ENCODE data around the gene CDRT4. TPM values are rescaled to one million over a fixed set of nuclear protein-coding genes. Genes with fewer than 3 reads are reported as not detected.
"Not testable (repeated sequence)": the region's sequence is repeated elsewhere in the genome, so short reads cannot be mapped to it uniquely, and the experiment has no call there.

Gene CDRT4
- total RNA-seq, 2 experiments from 2014 or later = 6.1 to 6.2 TPM

- H3K4me3 Mint-ChIP-seq; ATAC-seq; H3K4me1 Mint-ChIP-seq (ENCODE audit: low read depth); CTCF ChIA-PET; POLR2A ChIA-PET; H3K27ac Mint-ChIP-seq; H3K9me3 Mint-ChIP-seq (ENCODE audit: insufficient read depth); H3K27me3 Mint-ChIP-seq (ENCODE audit: low read depth); DNase-seq: not testable (repeated sequence)
- H3K36me3 Mint-ChIP-seq (ENCODE audit: low read depth) = peaks cover 31% of the 10 kb centered on the region
These were observed 38.3 kb upstream of the CDRT4 start for GRCh38 chr17:15505708-15506107.

- H3K9me3 Mint-ChIP-seq (ENCODE audit: insufficient read depth) = no peaks in the 10 kb centered on the region
- POLR2A ChIA-PET = no interaction called here
- H3K4me3 Mint-ChIP-seq = no peak overlapping the region
- DNase-seq (no peak), ATAC-seq (no peak)
- no peaks in the 10 kb centered on the region for H3K27me3 Mint-ChIP-seq (ENCODE audit: low read depth)
- CTCF ChIA-PET = interaction anchor here (1.2 to 3.5 kb wide), 14 partner anchors 9 to 267 kb away, joined by 3 to 33 read pairs (median 5); no protein-coding TSS in a partner anchor
- no peak overlapping the region for H3K27ac Mint-ChIP-seq
- peaks cover 9% of the 10 kb centered on the region for H3K4me1 Mint-ChIP-seq (ENCODE audit: low read depth)
- peaks cover 29% of the 10 kb centered on the region for H3K36me3 Mint-ChIP-seq (ENCODE audit: low read depth)
These were observed 36.3 kb upstream of the CDRT4 start for GRCh38 chr17:15503731-15504130.

GRCh38 chr17:15502369-15503112 lies 35.1 kb upstream of the CDRT4 start:
- H3K4me3 Mint-ChIP-seq = no peak overlapping the region

GRCh38 chr17:15501793-15502192 lies 34.4 kb upstream of the CDRT4 start:
- ATAC-seq = no peak
- ChIA-PET CTCF (interaction anchor here (0.7 to 3.5 kb wide), 5 partner anchors 13 to 245 kb away, joined by 3 to 20 read pairs (median 6); no protein-coding TSS in a partner anchor), POLR2A (no interaction called here)
- Mint-ChIP-seq H3K4me1 (ENCODE audit: low read depth) (peaks cover 9% of the 10 kb centered on the region), H3K4me3 (no peak overlapping the region), H3K27me3 (ENCODE audit: low read depth) (no peaks in the 10 kb centered on the region), H3K27ac (no peak overlapping the region), H3K9me3 (ENCODE audit: insufficient read depth) (no peaks in the 10 kb centered on the region), H3K36me3 (ENCODE audit: low read depth) (peaks cover 36% of the 10 kb centered on the region)
- DNase-seq = no peak

More at GRCh38 chr17:15502369-15503112, 35.1 kb upstream of the CDRT4 start:
- Mint-ChIP-seq H3K36me3 (ENCODE audit: low read depth) (peaks cover 33% of the 10 kb centered on the region), H3K27me3 (ENCODE audit: low read depth) (no peaks in the 10 kb centered on the region), H3K9me3 (ENCODE audit: insufficient read depth) (no peaks in the 10 kb centered on the region), H3K27ac (no peak overlapping the region), H3K4me1 (ENCODE audit: low read depth) (peaks cover 9% of the 10 kb centered on the region)
- DNase-seq (peak; percentile 79), ATAC-seq (peak; percentile 91)
- POLR2A ChIA-PET = no interaction called here
- CTCF ChIA-PET = interaction anchor here (0.6 to 3.5 kb wide), 30 partner anchors 8 to 1202 kb away, joined by 3 to 33 read pairs (median 3); partner anchors contain the start of gene HS3ST3B1

- no peak for ATAC-seq
- no peaks in the 10 kb centered on the region for H3K27me3 Mint-ChIP-seq (ENCODE audit: low read depth)
- no peak overlapping the region for H3K4me3 Mint-ChIP-seq
- no peaks in the 10 kb centered on the region for H3K9me3 Mint-ChIP-seq (ENCODE audit: insufficient read depth)
- H3K27ac Mint-ChIP-seq = no peak overlapping the region
- ChIA-PET CTCF (interaction anchor here (0.7 to 3.5 kb wide), 4 partner anchors 12 to 245 kb away, joined by 3 to 14 read pairs (median 5); no protein-coding TSS in a partner anchor), POLR2A (no interaction called here)
- no peak for DNase-seq
- peaks cover 9% of the 10 kb centered on the region for H3K4me1 Mint-ChIP-seq (ENCODE audit: low read depth)
- peaks cover 31% of the 10 kb centered on the region for H3K36me3 Mint-ChIP-seq (ENCODE audit: low read depth)
These were observed 33.9 kb upstream of the CDRT4 start for GRCh38 chr17:15501282-15501681.

- no peaks in the 10 kb centered on the region for H3K9me3 Mint-ChIP-seq (ENCODE audit: insufficient read depth)
- ChIA-PET POLR2A (no interaction called here), CTCF (no interaction called here)
- no peak overlapping the region for H3K4me3 Mint-ChIP-seq
- H3K27ac Mint-ChIP-seq = no peak overlapping the region
- peaks cover 8% of the 10 kb centered on the region for H3K4me1 Mint-ChIP-seq (ENCODE audit: low read depth)
- ATAC-seq (peak; percentile 42), DNase-seq (no peak)
- H3K36me3 Mint-ChIP-seq (ENCODE audit: low read depth) = peaks cover 36% of the 10 kb centered on the region
- H3K27me3 Mint-ChIP-seq (ENCODE audit: low read depth) = no peaks in the 10 kb centered on the region
These were observed 30.7 kb upstream of the CDRT4 start for GRCh38 chr17:15498107-15498506.

- no peak overlapping the region for H3K4me3 Mint-ChIP-seq
- H3K36me3 Mint-ChIP-seq (ENCODE audit: low read depth) = peaks cover 34% of the 10 kb centered on the region
- CTCF ChIA-PET = no interaction called here
These were observed 29.6 kb upstream of the CDRT4 start for GRCh38 chr17:15496735-15497670.

GRCh38 chr17:15494821-15495220 lies 27.4 kb upstream of the CDRT4 start:
- CTCF ChIA-PET = interaction anchor here (1.2 to 1.5 kb wide), 2 partner anchors 9 to 237 kb away, joined by 4 to 12 read pairs; no protein-coding TSS in a partner anchor
- no peak overlapping the region for H3K4me3 Mint-ChIP-seq
- no peaks in the 10 kb centered on the region for H3K27me3 Mint-ChIP-seq (ENCODE audit: low read depth)
- ATAC-seq (no peak), DNase-seq (no peak)
- H3K36me3 Mint-ChIP-seq (ENCODE audit: low read depth) = peaks cover 26% of the 10 kb centered on the region
- no peaks in the 10 kb centered on the region for H3K9me3 Mint-ChIP-seq (ENCODE audit: insufficient read depth)
- POLR2A ChIA-PET = no interaction called here
- H3K27ac Mint-ChIP-seq = no peak overlapping the region
- peaks cover 9% of the 10 kb centered on the region for H3K4me1 Mint-ChIP-seq (ENCODE audit: low read depth)

More at GRCh38 chr17:15496735-15497670, 29.6 kb upstream of the CDRT4 start:
- H3K9me3 Mint-ChIP-seq (ENCODE audit: insufficient read depth) = no peaks in the 10 kb centered on the region
- ATAC-seq (no peak), DNase-seq (no peak)
- H3K27ac Mint-ChIP-seq = no peak overlapping the region
- POLR2A ChIA-PET = no interaction called here
- no peaks in the 10 kb centered on the region for H3K27me3 Mint-ChIP-seq (ENCODE audit: low read depth)
- H3K4me1 Mint-ChIP-seq (ENCODE audit: low read depth) = no peaks in the 10 kb centered on the region

- Mint-ChIP-seq H3K27me3 (ENCODE audit: low read depth) (no peaks in the 10 kb centered on the region), H3K36me3 (ENCODE audit: low read depth) (peaks cover 26% of the 10 kb centered on the region), H3K9me3 (ENCODE audit: insufficient read depth) (no peaks in the 10 kb centered on the region), H3K27ac (no peak overlapping the region), H3K4me3 (no peak overlapping the region), H3K4me1 (ENCODE audit: low read depth) (peaks cover 9% of the 10 kb centered on the region)
- ATAC-seq (no peak), DNase-seq (no peak)
- ChIA-PET POLR2A (no interaction called here), CTCF (interaction anchor here (1.2 to 1.5 kb wide), 2 partner anchors 10 to 235 kb away, joined by 4 to 12 read pairs; no protein-coding TSS in a partner anchor)
These were observed 26.2 kb upstream of the CDRT4 start for GRCh38 chr17:15493693-15494035.

GRCh38 chr17:15492791-15493692 lies 25.6 kb upstream of the CDRT4 start:
- CTCF ChIA-PET = no interaction called here
- H3K27ac Mint-ChIP-seq = no peak overlapping the region
- no peak for ATAC-seq

GRCh38 chr17:15492186-15492585 lies 24.8 kb upstream of the CDRT4 start:
- no peak for ATAC-seq
- no peak overlapping the region for H3K27ac Mint-ChIP-seq
- H3K4me1 Mint-ChIP-seq (ENCODE audit: low read depth) = peaks cover 9% of the 10 kb centered on the region
- DNase-seq = no peak
- no peak overlapping the region for H3K4me3 Mint-ChIP-seq
- CTCF ChIA-PET = no interaction called here
- peaks cover 14% of the 10 kb centered on the region for H3K36me3 Mint-ChIP-seq (ENCODE audit: low read depth)
- H3K9me3 Mint-ChIP-seq (ENCODE audit: insufficient read depth) = no peaks in the 10 kb centered on the region
- no peaks in the 10 kb centered on the region for H3K27me3 Mint-ChIP-seq (ENCODE audit: low read depth)
- POLR2A ChIA-PET = no interaction called here

More at GRCh38 chr17:15492791-15493692, 25.6 kb upstream of the CDRT4 start:
- H3K36me3 Mint-ChIP-seq (ENCODE audit: low read depth) = peaks cover 19% of the 10 kb centered on the region
- DNase-seq = no peak
- POLR2A ChIA-PET = no interaction called here
- no peak overlapping the region for H3K4me3 Mint-ChIP-seq
- no peaks in the 10 kb centered on the region for H3K27me3 Mint-ChIP-seq (ENCODE audit: low read depth)
- no peaks in the 10 kb centered on the region for H3K9me3 Mint-ChIP-seq (ENCODE audit: insufficient read depth)
- H3K4me1 Mint-ChIP-seq (ENCODE audit: low read depth) = peaks cover 9% of the 10 kb centered on the region
